GM19193 (cell line): Measurements from ENCODE around the gene RAB3C.

Experiments
- POLR2A ChIP-seq: IDR thresholded peaks from 4 replicates; pipeline ENCODE4 v1.6.1; 2011; ENCODE audit not compliant: insufficient read depth, insufficient read length; ENCODE audit errors: extremely low read depth

RAB3C gene

GRCh38 chr5:58773744-58774441, 191.0 kb downstream of the RAB3C start:
- TF ChIP-seq POLR2A = no peak

GRCh38 chr5:58774937-58775336, 192.1 kb downstream of the RAB3C start:
- no peak for TF ChIP-seq POLR2A

DNA sequence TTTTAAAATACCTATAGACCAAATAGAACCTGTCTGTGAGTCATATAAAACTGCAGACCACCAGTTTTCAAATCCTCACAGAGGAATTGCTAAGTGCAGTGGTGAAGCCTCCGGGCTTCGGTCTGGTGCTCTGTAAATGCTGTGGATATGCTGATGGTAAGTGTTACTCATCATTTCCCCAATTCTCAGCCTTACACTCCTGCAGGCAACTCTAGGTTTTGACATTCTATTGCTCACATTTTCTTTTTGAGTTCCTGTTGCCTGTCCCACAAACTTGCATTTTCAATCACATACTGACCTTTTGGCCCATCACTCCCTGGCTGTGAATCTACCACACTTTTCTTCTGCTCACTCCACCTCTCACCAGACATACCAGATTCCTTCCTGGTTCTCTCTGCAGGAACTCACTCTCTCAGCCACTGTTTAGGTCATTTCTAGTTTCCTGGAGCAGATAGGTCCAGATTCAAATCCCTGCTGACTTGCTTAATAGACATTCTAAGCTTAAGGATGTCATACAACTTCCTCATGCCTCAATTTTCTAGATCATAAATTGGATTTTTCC, 192.9 kb downstream of the RAB3C start:
- no peak for TF ChIP-seq POLR2A

DNA sequence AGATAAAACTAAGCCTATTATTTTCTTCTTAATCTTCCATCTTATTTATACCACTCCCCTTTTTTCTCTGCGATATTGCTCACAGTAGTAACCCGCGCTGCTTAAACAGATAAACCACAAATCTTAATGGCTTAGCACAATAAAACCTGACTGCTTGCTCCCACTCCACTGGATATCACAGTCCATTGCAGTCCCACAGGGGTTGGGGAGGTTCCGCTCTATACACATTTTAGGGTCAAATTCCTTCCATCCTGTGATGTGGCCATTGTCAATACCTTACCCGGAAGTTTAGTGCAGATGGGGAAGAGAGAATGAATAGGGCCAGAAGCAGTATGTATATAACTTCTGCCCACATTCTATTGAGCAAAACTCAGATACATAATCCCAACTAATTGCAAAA, 193.7 kb downstream of the RAB3C start:
- TF ChIP-seq POLR2A = no peak

DNA sequence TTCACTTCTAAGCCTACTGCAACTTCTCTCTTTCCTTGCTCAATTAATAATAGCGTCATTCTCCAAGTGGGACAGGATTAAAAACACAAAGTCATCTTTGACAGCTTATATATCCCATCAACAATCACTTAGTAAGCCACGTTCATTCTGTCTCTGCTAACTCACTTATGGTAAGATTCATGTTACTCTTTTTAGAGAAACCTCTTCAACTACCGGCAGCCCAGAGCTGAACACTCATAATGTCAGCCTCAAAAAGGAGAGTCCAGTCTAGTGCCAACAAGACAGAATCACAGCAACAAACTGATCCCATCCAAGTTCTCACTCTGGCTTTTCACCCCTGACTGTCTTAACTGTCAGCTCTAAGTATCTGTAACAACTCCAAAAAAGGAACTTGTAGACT, 196.0 kb downstream of the RAB3C start:
- TF ChIP-seq POLR2A = no peak

- no peak for TF ChIP-seq POLR2A
Measured at GRCh38 chr5:58786035-58786434, 203.2 kb downstream of the RAB3C start.

DNA sequence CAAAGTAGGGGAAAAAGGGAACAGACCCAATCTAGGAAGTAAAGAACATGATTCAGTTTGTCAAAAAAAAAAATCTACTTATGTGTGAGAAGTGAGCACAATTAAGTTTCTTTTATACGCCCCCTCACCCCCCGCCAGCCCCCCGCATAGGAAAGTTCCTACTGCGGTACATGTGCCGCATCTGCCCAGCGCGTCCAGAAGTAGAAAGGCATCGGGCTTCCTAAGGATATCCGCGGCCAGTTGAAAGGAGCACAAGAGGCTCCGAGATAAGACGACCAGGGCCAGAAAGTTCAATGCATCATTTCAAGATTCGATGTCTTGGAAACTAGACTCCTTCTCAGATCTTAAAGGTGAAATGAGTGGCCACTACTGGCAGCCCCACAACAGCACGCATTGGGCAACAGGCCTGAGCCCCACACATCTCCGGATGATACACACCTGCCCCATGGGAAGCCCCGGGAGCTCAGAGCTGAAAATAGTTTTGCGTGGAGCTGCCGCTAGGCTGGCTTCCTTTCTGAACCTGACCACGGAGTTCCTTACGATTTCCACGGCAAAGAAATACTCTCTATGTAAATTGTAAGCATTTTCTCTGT, 203.9 kb downstream of the RAB3C start:
- TF ChIP-seq POLR2A = no peak

GRCh38 chr5:58787987-58788386, 205.1 kb downstream of the RAB3C start:
- no peak for TF ChIP-seq POLR2A

DNA sequence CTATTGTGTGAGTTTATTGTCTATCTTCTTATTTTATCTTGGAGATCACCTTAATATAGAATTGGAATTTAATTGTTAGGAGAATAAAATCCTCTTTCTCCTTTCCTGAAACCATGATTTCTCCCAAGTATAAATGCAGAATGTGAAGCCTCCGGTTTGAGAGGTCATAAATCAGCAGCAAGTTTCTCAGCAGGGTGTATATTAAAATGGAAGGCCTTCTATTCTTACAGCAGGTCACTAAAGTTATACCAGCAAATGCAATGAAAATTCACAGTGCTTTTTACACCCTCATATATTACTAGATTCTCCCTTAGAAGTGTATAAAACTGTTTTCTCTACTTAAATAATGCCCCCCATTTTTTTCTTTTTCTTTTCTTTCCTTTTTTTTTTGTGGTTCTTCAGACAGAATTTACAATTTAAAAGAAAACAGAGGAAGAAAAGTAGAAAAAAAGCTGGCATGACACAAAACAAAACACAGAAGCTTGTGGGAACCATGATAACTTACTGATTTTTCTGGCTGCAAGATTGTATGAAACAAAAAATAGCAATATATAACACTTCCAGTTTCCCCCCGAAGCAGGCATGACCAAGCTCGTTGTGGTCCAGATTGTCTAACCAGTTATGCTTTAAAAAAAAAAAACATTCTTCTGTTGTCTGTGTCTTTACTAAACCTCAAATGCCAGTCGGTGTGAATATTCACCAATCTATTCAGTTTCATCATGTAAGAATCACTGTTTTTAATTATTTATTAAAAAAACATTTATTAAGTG, 211.2 kb downstream of the RAB3C start:
- TF ChIP-seq POLR2A = no peak

- TF ChIP-seq POLR2A = no peak
Measured at GRCh38 chr5:58794875-58795274, 212.0 kb downstream of the RAB3C start.

DNA sequence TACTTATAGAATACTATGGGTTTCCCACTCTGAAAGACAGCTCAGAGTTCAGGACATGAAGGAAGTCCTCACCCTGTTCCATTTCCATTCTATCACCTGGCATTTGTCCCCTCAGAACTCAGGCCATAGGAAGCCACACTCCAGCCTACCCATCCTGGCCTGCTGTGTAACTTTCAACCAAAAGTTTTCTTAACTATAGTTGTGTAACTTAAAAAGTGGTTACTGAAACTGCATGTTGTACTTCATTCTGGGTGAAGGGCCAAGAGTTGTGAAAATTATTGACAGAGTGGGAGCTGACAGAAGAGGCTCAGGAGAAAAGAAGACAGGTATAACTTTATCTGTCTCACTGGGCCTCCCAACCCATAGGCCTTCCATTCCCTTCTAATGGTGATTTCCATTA, 212.5 kb downstream of the RAB3C start:
- TF ChIP-seq POLR2A = no peak

- TF ChIP-seq POLR2A = no peak
Measured at GRCh38 chr5:58797021-58797420, 214.1 kb downstream of the RAB3C start.

- TF ChIP-seq POLR2A = no peak
Measured at GRCh38 chr5:58800356-58800755, 217.5 kb downstream of the RAB3C start.

DNA sequence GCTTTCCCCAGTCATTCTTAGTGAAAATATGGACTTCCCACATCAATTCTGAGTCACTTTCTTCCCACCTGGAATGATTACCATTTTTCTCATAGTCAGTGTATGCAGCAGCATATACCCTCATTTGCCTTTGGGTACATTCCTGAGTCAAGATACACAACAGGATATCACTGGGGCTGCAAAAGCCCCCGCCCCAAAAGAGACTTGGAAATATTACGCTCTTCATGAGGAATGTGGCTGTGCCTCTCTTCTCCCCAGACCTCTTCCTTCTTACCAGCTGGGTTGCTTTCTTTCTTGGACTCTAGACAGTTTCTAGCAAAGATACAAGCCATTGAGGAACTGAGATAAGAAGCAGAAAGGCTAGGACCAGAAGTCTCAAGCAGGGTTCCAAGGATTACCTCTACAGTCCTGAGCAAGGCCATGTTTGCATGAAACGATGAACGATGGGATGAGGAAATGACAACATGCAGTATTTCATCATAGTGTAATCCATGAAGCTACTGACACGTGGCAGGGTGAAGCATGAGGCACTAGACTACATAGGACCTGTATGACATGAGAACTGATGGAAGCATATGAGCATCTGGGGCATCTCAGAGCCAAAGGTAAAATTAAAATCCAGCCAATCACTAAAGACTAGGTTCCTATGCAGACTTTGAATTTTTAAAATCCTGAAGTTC, 218.1 kb downstream of the RAB3C start:
- TF ChIP-seq POLR2A = no peak

- no peak for TF ChIP-seq POLR2A
Measured at GRCh38 chr5:58803056-58803455, 220.2 kb downstream of the RAB3C start.
